A549 (cell line): Measurements from ENCODE around the gene IMPA2. TPM values are rescaled to one million over a fixed set of nuclear protein-coding genes. Genes with fewer than 3 reads are reported as not detected.

ENCODE experiments used
- ATAC-seq, 2 experiments: fragments of 200-7000 bp in 1 of 2; fragments of >200 bp in 1 of 2; cut with Nextera tagmentation in 1 of 2; cut with Tn5 transposase in 1 of 2; 3 replicates each; pipeline versions ENCODE4 v1.8.0 to v1.9.1; 2018 to 2020; ENCODE audit warnings: mild to moderate bottlenecking in 1 of 2, moderate library complexity in 1 of 2
- CTCF ChIA-PET: fragments of 300-600 bp; sonication (Branson Sonifier 250); formaldehyde crosslinking; extraction: SDS; loops from one replicate; lab custom pipeline; 2021; ENCODE audit warnings: antibody characterized with exemption, inconsistent platforms; lab: Yijun Ruan, JAX
- POLR2A ChIA-PET: fragments of 350-600 bp; formaldehyde crosslinking; extraction: SDS; loops from one replicate; lab custom pipeline; 2021; ENCODE audit warnings: antibody characterized with exemption, inconsistent platforms; lab: Yijun Ruan, JAX
- DNase-seq, 2 experiments: peaks; one replicate each; pipeline versions ENCODE4 v3.0.0 to v3.0.0-alpha.2; 2011 to 2016; ENCODE audit warnings: low read depth in 1 of 2, low spot score in 1 of 2
- FAIRE-seq: peaks from 2 replicates; lab custom pipeline; 2011; peaks lifted over from hg19 to GRCh38; lab: Jason Lieb, UNC
- H3K27ac ChIP-seq, 2 experiments: fragments of >200 bp; sonication (Bioruptor Twin); formaldehyde crosslinking; 3 replicates each; pipeline ENCODE4 v1.5.1; 2016 to 2017
- H3K4me1 ChIP-seq: fragments of >200 bp; sonication (Bioruptor Twin); formaldehyde crosslinking; 3 replicates; pipeline ENCODE4 v1.6.1; 2016
- H3K4me2 ChIP-seq: fragments of >200 bp; sonication (Bioruptor Twin); formaldehyde crosslinking; 3 replicates; pipeline ENCODE4 v1.6.1; 2016
- H3K4me3 ChIP-seq: fragments of >200 bp; sonication (Bioruptor Twin); formaldehyde crosslinking; 3 replicates; pipeline ENCODE4 v1.5.1; 2016
- H3K9me3 ChIP-seq: fragments of >200 bp; sonication (Bioruptor Twin); formaldehyde crosslinking; 3 replicates; pipeline ENCODE4 v1.6.1; 2016
- BHLHE40 ChIP-seq: IDR thresholded peaks from 2 replicates; pipeline ENCODE4 v1.6.1; 2012; ENCODE audit warnings: low read depth, low read length, inconsistent platforms
- CBX8 ChIP-seq: fragments of 200-600 bp; sonication (generic); IDR thresholded peaks from 2 replicates; pipeline ENCODE4 v1.6.1; 2016
- CEBPB ChIP-seq, 2 experiments: fragments of >200 bp in 1 of 2; sonication (Bioruptor Twin) in 1 of 2; formaldehyde crosslinking in 1 of 2; IDR thresholded peaks; 2 replicates each; pipeline ENCODE4 v1.6.1; 2012 to 2016
- CHD2 ChIP-seq: fragments of 150-350 bp; IDR thresholded peaks from 2 replicates; pipeline ENCODE4 v1.6.1; 2014; ENCODE audit warnings: low read length; ENCODE audit not compliant: partially characterized antibody
- E2F6 ChIP-seq: IDR thresholded peaks from 2 replicates; pipeline ENCODE4 v1.6.1; 2012; ENCODE audit warnings: low read depth, borderline replicate concordance
- EHMT2 ChIP-seq: fragments of 200-600 bp; sonication (generic); IDR thresholded peaks from 2 replicates; pipeline ENCODE4 v1.6.1; 2016; ENCODE audit warnings: antibody characterized with exemption, low read depth, mild to moderate bottlenecking, moderate library complexity
- ESRRA ChIP-seq: fragments of 150-350 bp; IDR thresholded peaks from 2 replicates; pipeline ENCODE4 v1.6.1; 2014; ENCODE audit warnings: mild to moderate bottlenecking, low read length, borderline replicate concordance
- FOSL2 ChIP-seq, 2 experiments: fragments of 450-650 bp in 1 of 2; fragments of >200 bp in 1 of 2; sonication (Bioruptor Twin) in 1 of 2; formaldehyde crosslinking; IDR thresholded peaks; 2 replicates each; pipeline versions ENCODE4 v1.5.0 to v1.6.1; 2016 to 2020; ENCODE audit warnings: mild to moderate bottlenecking in 1 of 2, moderate library complexity in 1 of 2
- FOXS1 ChIP-seq: fragments of 250-450 bp; sonication (Bioruptor Pico); IDR thresholded peaks from 2 replicates; pipeline ENCODE4 v1.5.0; 2020; ENCODE audit warnings: mild to moderate bottlenecking, moderate library complexity
- HES2 ChIP-seq: fragments of >200 bp; sonication (Bioruptor Twin); formaldehyde crosslinking; IDR thresholded peaks from 2 replicates; pipeline ENCODE4 v1.6.1; 2016
- HEYL ChIP-seq: fragments of 250-450 bp; sonication (Bioruptor Pico); IDR thresholded peaks from 2 replicates; pipeline ENCODE4 v1.8.0; 2021; ENCODE audit warnings: mild to moderate bottlenecking, moderate library complexity
- HOXB5 ChIP-seq: fragments of 250-450 bp; sonication (Bioruptor Pico); IDR thresholded peaks from 2 replicates; pipeline ENCODE4 v1.5.0; 2020; ENCODE audit warnings: mild to moderate bottlenecking, moderate library complexity
- JUN ChIP-seq, 2 experiments: fragments of >200 bp; sonication (Bioruptor Twin); formaldehyde crosslinking; IDR thresholded peaks; 2 replicates in 1 of 2; 3 replicates in 1 of 2; pipeline ENCODE4 v1.6.1; 2016 to 2017
- JUNB ChIP-seq: fragments of >200 bp; sonication (Bioruptor Twin); formaldehyde crosslinking; IDR thresholded peaks from 2 replicates; pipeline ENCODE4 v1.6.1; 2016
- KDM1A ChIP-seq: fragments of 200-600 bp; sonication (generic); IDR thresholded peaks from 2 replicates; pipeline ENCODE4 v1.6.1; 2016; ENCODE audit warnings: low read depth, mild to moderate bottlenecking
- MAFK ChIP-seq: fragments of 450-650 bp; IDR thresholded peaks from 2 replicates; pipeline ENCODE4 v1.6.1; 2014; ENCODE audit not compliant: partially characterized antibody
- NFE2L2 ChIP-seq: fragments of 150-350 bp; conservative IDR thresholded peaks from 2 replicates; pipeline ENCODE4 v1.6.1; 2014; ENCODE audit warnings: low read length
- NR3C1 ChIP-seq: fragments of >200 bp; sonication (Bioruptor Twin); formaldehyde crosslinking; IDR thresholded peaks from 3 replicates; pipeline ENCODE4 v1.6.1; 2017
- POLR2A ChIP-seq: IDR thresholded peaks from 2 replicates; pipeline ENCODE4 v1.6.1; 2012; ENCODE audit warnings: mild to moderate bottlenecking, low read length
- POLR2AphosphoS2 ChIP-seq: conservative IDR thresholded peaks from 2 replicates; pipeline ENCODE4 v1.6.1; 2012; ENCODE audit warnings: low read length, improper control_type of control experiment, inconsistent platforms
- RCOR1 ChIP-seq: fragments of 150-350 bp; IDR thresholded peaks from 2 replicates; pipeline ENCODE4 v1.6.1; 2014; ENCODE audit warnings: antibody characterized with exemption, low read length, low read depth
- TP53 ChIP-seq: fragments of 250-450 bp; sonication (Bioruptor Pico); IDR thresholded peaks from 2 replicates; pipeline ENCODE4 v1.5.0; 2021; ENCODE audit warnings: mild to moderate bottlenecking, moderate library complexity
- ZC3H11A ChIP-seq: fragments of 450-650 bp; IDR thresholded peaks from 2 replicates; pipeline ENCODE4 v1.6.1; 2014; ENCODE audit warnings: antibody characterized with exemption, mild to moderate bottlenecking
- ZFP36 ChIP-seq: fragments of 450-650 bp; IDR thresholded peaks from 2 replicates; pipeline ENCODE4 v1.6.1; 2014; ENCODE audit warnings: borderline replicate concordance; ENCODE audit not compliant: partially characterized antibody
- ZNF302 ChIP-seq: fragments of 250-450 bp; sonication (Bioruptor Pico); IDR thresholded peaks from 2 replicates; pipeline ENCODE4 v1.9.0; 2021; ENCODE audit warnings: inconsistent platforms, mild to moderate bottlenecking, moderate library complexity
- WGBS: methylation state at CpG from one replicate; pipeline ENCODE4 v1.1.6; 2017; ENCODE audit errors: missing lambda C conversion rate; 5-methylcytosine and 5-hydroxymethylcytosine counted together
- polyA plus RNA-seq, 4 experiments: library from polyadenylated mRNA; depleted of rRNA in 3 of 4; stranded (reverse); fragments of >200 nt; fragmentation: RNase III in 1 of 4; extraction: RNeasy Plus Mini Kit Qiagen cat#74134 plus additional on column Dnase treatment in 1 of 4; gene quantifications; 2 replicates in 3 of 4; 3 replicates in 1 of 4; pipeline ENCODE4 v1.2.3, GENCODE V29; 2011 to 2017
- TF ChIP-seq, protein P1 (sequence below): fragments of 150-350 bp; IDR thresholded peaks from 2 replicates; pipeline ENCODE4 v1.6.1; 2014; ENCODE audit warnings: low read depth, mild to moderate bottlenecking, low read length
- TF ChIP-seq, protein P2 (sequence below): fragments of 250-450 bp; sonication (Bioruptor Pico); IDR thresholded peaks from 2 replicates; pipeline ENCODE4 v1.5.0; 2020; ENCODE audit warnings: low read depth, mild to moderate bottlenecking, moderate library complexity
- TF ChIP-seq, protein P3 (sequence below): fragments of >200 bp; sonication (Bioruptor Twin); formaldehyde crosslinking; IDR thresholded peaks from 3 replicates; pipeline ENCODE4 v1.6.1; 2016

The IMPA2 gene
- polyA plus RNA-seq, 2 of the 4 experiments (the other 2 are of a cell fraction) = 35.1 to 65.3 TPM

GRCh38 chr18:12015416-12016062 is 34.2 kb downstream of the IMPA2 start:
- POLR2A ChIA-PET = no interaction called here
- H3K9me3 ChIP-seq = no peaks in the 10 kb centered on the region
- WGBS = 89% methylated on average over 11 of the region's 13 CpGs
- TF ChIP-seq TP53 (no peak), E2F6 (no peak), FOSL2 (IDR thresholded peaks at IDR 0.05) (no peak), FOSL2 (CRISPR knock-in tag; IDR thresholded peaks at IDR 0.05) (no peak), EHMT2 (no peak), HOXB5 (CRISPR knock-in tag) (no peak), ESRRA (no peak), ZFP36 (no peak), JUN (IDR thresholded peaks at IDR 0.05) (no peak), POLR2AphosphoS2 (no peak), CHD2 (no peak), RCOR1 (no peak), MAFK (no peak), POLR2A (no peak), HEYL (CRISPR knock-in tag) (no peak), CBX8 (no peak)
- TF ChIP-seq, protein P1, sequence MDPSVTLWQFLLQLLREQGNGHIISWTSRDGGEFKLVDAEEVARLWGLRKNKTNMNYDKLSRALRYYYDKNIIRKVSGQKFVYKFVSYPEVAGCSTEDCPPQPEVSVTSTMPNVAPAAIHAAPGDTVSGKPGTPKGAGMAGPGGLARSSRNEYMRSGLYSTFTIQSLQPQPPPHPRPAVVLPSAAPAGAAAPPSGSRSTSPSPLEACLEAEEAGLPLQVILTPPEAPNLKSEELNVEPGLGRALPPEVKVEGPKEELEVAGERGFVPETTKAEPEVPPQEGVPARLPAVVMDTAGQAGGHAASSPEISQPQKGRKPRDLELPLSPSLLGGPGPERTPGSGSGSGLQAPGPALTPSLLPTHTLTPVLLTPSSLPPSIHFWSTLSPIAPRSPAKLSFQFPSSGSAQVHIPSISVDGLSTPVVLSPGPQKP = no peak
- TF ChIP-seq, protein P2, sequence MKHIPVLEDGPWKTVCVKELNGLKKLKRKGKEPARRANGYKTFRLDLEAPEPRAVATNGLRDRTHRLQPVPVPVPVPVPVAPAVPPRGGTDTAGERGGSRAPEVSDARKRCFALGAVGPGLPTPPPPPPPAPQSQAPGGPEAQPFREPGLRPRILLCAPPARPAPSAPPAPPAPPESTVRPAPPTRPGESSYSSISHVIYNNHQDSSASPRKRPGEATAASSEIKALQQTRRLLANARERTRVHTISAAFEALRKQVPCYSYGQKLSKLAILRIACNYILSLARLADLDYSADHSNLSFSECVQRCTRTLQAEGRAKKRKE (CRISPR knock-in tag) = no peak
- TF ChIP-seq, protein P3, sequence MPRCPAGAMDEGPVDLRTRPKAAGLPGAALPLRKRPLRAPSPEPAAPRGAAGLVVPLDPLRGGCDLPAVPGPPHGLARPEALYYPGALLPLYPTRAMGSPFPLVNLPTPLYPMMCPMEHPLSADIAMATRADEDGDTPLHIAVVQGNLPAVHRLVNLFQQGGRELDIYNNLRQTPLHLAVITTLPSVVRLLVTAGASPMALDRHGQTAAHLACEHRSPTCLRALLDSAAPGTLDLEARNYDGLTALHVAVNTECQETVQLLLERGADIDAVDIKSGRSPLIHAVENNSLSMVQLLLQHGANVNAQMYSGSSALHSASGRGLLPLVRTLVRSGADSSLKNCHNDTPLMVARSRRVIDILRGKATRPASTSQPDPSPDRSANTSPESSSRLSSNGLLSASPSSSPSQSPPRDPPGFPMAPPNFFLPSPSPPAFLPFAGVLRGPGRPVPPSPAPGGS = no peak
- H3K4me3 ChIP-seq = no peak overlapping the region
- no peaks in the 10 kb centered on the region for H3K4me1 ChIP-seq
- CTCF ChIA-PET = interaction anchor here (1.9 to 2.4 kb wide), 2 partner anchors 23 to 78 kb away, joined by 9 to 11 read pairs; no protein-coding TSS in a partner anchor
- H3K27ac ChIP-seq = no peak overlapping the region
- no peak overlapping the region for H3K4me2 ChIP-seq
- DNase-seq (no peak), FAIRE-seq (no peak), ATAC-seq (no peak)

DNA sequence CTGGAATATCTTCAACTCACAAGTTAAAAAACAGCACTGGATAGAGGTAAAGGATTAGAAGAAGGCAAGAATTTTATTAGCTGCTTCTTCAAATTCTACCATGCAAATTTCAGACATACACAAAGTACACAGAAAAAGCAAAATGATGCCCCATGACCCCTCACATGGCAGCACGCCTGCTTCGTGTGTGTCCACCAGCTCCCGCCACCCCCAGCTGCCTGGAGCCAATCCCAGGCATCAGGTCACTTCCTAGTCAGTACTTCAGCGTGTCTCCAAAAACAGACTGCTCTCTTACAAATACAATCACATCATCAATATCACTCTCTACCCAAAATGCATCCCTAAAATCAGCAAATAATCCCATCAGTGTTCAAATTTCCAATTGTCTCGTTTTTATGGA is 35.8 kb downstream of the IMPA2 start:
- no peak for TF ChIP-seq HOXB5 (CRISPR knock-in tag)
- no peak for TF ChIP-seq NFE2L2
- TF ChIP-seq POLR2AphosphoS2 = no peak
- TF ChIP-seq HES2 = no peak
- no peak for TF ChIP-seq NR3C1
- no peak for TF ChIP-seq POLR2A
- no peak for TF ChIP-seq FOXS1 (CRISPR knock-in tag)
- TF ChIP-seq JUN (IDR thresholded peaks at IDR 0.05) = no peak
- no peak for TF ChIP-seq EHMT2
- TF ChIP-seq ZC3H11A = no peak
- TF ChIP-seq E2F6 = no peak
- TF ChIP-seq ZNF302 (CRISPR knock-in tag) = no peak
- TF ChIP-seq CEBPB (IDR thresholded peaks at IDR 0.05) = no peak
- no peak for TF ChIP-seq BHLHE40
- TF ChIP-seq JUNB = no peak
- no peak for TF ChIP-seq CBX8
- no peak for TF ChIP-seq KDM1A
- TF ChIP-seq, all 56 proteins: peak for 0
- no peak for ATAC-seq
- DNase-seq = no peak
- H3K4me2 ChIP-seq = no peak overlapping the region
- H3K27ac ChIP-seq = no peak overlapping the region
- H3K4me3 ChIP-seq = no peak overlapping the region
- POLR2A ChIA-PET = no interaction called here
- H3K4me1 ChIP-seq = no peaks in the 10 kb centered on the region
- FAIRE-seq = no peak
- CTCF ChIA-PET = interaction anchor here (0.9 to 2.0 kb wide), 2 partner anchors 22 kb away, joined by 4 to 6 read pairs; no protein-coding TSS in a partner anchor
- WGBS = 86% methylated on average over 5 of the region's 5 CpGs
- no peaks in the 10 kb centered on the region for H3K9me3 ChIP-seq
